Fibroblast of mammary gland (primary cell): ENCODE results near the gene PRAF2.
A peak's percentile ranks its signal among the peaks of the same experiment; 100 is the strongest.

Source experiments
- DNase-seq: peaks from one replicate; pipeline ENCODE4 v3.0.0-alpha.2; 2010; ENCODE audit warnings: low read depth
- H3K4me3 ChIP-seq: 2 replicates; pipeline ENCODE4 v1.5.1; 2011; ENCODE audit warnings: low read depth, mild to moderate bottlenecking, low read length, moderate library complexity; ENCODE audit not compliant: control insufficient read depth
- CTCF ChIP-seq: conservative IDR thresholded peaks from 2 replicates; pipeline ENCODE4 v1.5.1; 2011; ENCODE audit warnings: low read depth, low read length, inconsistent platforms; ENCODE audit not compliant: control insufficient read depth, insufficient read depth

The PRAF2 gene

GRCh38 chrX:49111791-49112190 is 38.0 kb upstream of the PRAF2 start:
- DNase-seq: no peak
- no peak overlapping the region for H3K4me3 ChIP-seq
- TF ChIP-seq CTCF: no peak

GRCh38 chrX:49110417-49110816 is 36.6 kb upstream of the PRAF2 start:
- no peak for DNase-seq
- no peak overlapping the region for H3K4me3 ChIP-seq
- no peak for TF ChIP-seq CTCF

- no peak for TF ChIP-seq CTCF
- H3K4me3 ChIP-seq: no peak overlapping the region
- no peak for DNase-seq
Observed at GRCh38 chrX:49108641-49109040, 34.8 kb upstream of the PRAF2 start.

- peak; percentile 49 for DNase-seq
- peak; percentile 54 for TF ChIP-seq CTCF
- H3K4me3 ChIP-seq: no peak overlapping the region
Observed at GRCh38 chrX:49106930-49107329, 33.1 kb upstream of the PRAF2 start.

GRCh38 chrX:49106296-49106695 is 32.5 kb upstream of the PRAF2 start:
- TF ChIP-seq CTCF: no peak
- no peak for DNase-seq

GRCh38 chrX:49103637-49104036 is 29.8 kb upstream of the PRAF2 start:
- no peak for TF ChIP-seq CTCF
- no peak for DNase-seq
- H3K4me3 ChIP-seq: no peak overlapping the region

More at GRCh38 chrX:49106296-49106695, 32.5 kb upstream of the PRAF2 start:
- no peak overlapping the region for H3K4me3 ChIP-seq

GRCh38 chrX:49102190-49102589 is 28.4 kb upstream of the PRAF2 start:
- no peak for TF ChIP-seq CTCF
- no peak overlapping the region for H3K4me3 ChIP-seq
- no peak for DNase-seq
